HepG2 (cell line): ENCODE data around the gene GPC2. TPM values are rescaled to one million over a fixed set of nuclear protein-coding genes. Genes with fewer than 3 reads are reported as not detected.

ENCODE experiments used
- BORCS8-MEF2B ChIP-seq: sonication (generic); formaldehyde crosslinking; IDR thresholded peaks from 2 replicates; pipeline ENCODE4 v1.8.0; 2022; ENCODE audit warnings: mild to moderate bottlenecking, missing genetic modification reagents
- CENPBD1 ChIP-seq: sonication (generic); formaldehyde crosslinking; IDR thresholded peaks from 2 replicates; pipeline ENCODE4 v1.8.0; 2022; ENCODE audit warnings: missing genetic modification reagents, low read depth, mild to moderate bottlenecking, borderline replicate concordance
- DDIT3 ChIP-seq: sonication (generic); formaldehyde crosslinking; IDR thresholded peaks from 2 replicates; pipeline ENCODE4 v1.4.0; 2020; ENCODE audit warnings: mild to moderate bottlenecking, missing genetic modification reagents
- ELF4 ChIP-seq: sonication (generic); formaldehyde crosslinking; IDR thresholded peaks from 2 replicates; pipeline ENCODE4 v1.5.0; 2020; ENCODE audit warnings: missing genetic modification reagents, mild to moderate bottlenecking, moderate library complexity, borderline replicate concordance
- GATAD1 ChIP-seq: IDR thresholded peaks from 2 replicates; pipeline ENCODE4 v1.6.1; 2016; ENCODE audit warnings: missing genetic modification reagents, missing compliant biosample characterization
- KLF15 ChIP-seq: sonication (generic); formaldehyde crosslinking; IDR thresholded peaks from 2 replicates; pipeline ENCODE4 v1.8.1; 2023; ENCODE audit warnings: borderline replicate concordance, mild to moderate bottlenecking, inconsistent platforms, missing genetic modification reagents, mixed read lengths
- MEIS1 ChIP-seq: sonication (generic); formaldehyde crosslinking; IDR thresholded peaks from 2 replicates; pipeline ENCODE4 v1.9.0; 2021; ENCODE audit warnings: mild to moderate bottlenecking, missing genetic modification reagents, moderate library complexity, borderline replicate concordance
- NPAS2 ChIP-seq: sonication (generic); formaldehyde crosslinking; IDR thresholded peaks from 2 replicates; pipeline ENCODE4 v1.8.0; 2022; ENCODE audit warnings: mild to moderate bottlenecking, missing genetic modification reagents, borderline replicate concordance
- TEF ChIP-seq: sonication (generic); formaldehyde crosslinking; IDR thresholded peaks from 2 replicates; pipeline ENCODE4 v1.5.0; 2020; ENCODE audit warnings: missing genetic modification reagents
- THAP11 ChIP-seq: IDR thresholded peaks from 2 replicates; pipeline ENCODE4 v1.6.1; 2016; ENCODE audit warnings: missing biosample characterization, missing genetic modification reagents
- U2AF2 ChIP-seq: fragments of 200-400 bp; formaldehyde crosslinking; IDR thresholded peaks from 2 replicates; pipeline ENCODE4 v1.6.1; 2017; ENCODE audit warnings: low read depth, mild to moderate bottlenecking, low read length
- ZBTB10 ChIP-seq: sonication (generic); formaldehyde crosslinking; IDR thresholded peaks from 2 replicates; pipeline ENCODE4 v1.4.0; 2020; ENCODE audit warnings: missing genetic modification reagents, borderline replicate concordance
- ZBTB38 ChIP-seq: sonication (generic); formaldehyde crosslinking; IDR thresholded peaks from 2 replicates; pipeline ENCODE4 v1.5.1; 2020; ENCODE audit warnings: mild to moderate bottlenecking, missing genetic modification reagents
- ZFP41 ChIP-seq: sonication (generic); formaldehyde crosslinking; IDR thresholded peaks from 2 replicates; pipeline ENCODE4 v1.4.0; 2020; ENCODE audit warnings: mild to moderate bottlenecking, missing genetic modification reagents, borderline replicate concordance
- ZFP82 ChIP-seq: sonication (generic); formaldehyde crosslinking; IDR thresholded peaks from 2 replicates; pipeline ENCODE4 v1.5.1; 2020; ENCODE audit warnings: mild to moderate bottlenecking, missing genetic modification reagents, borderline replicate concordance
- ZMAT3 ChIP-seq: sonication (generic); formaldehyde crosslinking; conservative IDR thresholded peaks from 2 replicates; pipeline ENCODE4 v1.7.0; 2021; ENCODE audit warnings: missing genetic modification reagents
- ZNF230 ChIP-seq: sonication (generic); formaldehyde crosslinking; IDR thresholded peaks from 2 replicates; pipeline ENCODE4 v1.4.0; 2020; ENCODE audit warnings: mild to moderate bottlenecking, missing genetic modification reagents
- ZNF451 ChIP-seq: sonication (generic); formaldehyde crosslinking; IDR thresholded peaks from 2 replicates; pipeline ENCODE4 v1.5.0; 2020; ENCODE audit warnings: mild to moderate bottlenecking, missing genetic modification reagents
- ZNF773 ChIP-seq: sonication (generic); formaldehyde crosslinking; IDR thresholded peaks from 2 replicates; pipeline ENCODE4 v1.4.0; 2020; ENCODE audit warnings: missing genetic modification reagents, borderline replicate concordance
- ZNF782 ChIP-seq: sonication (generic); formaldehyde crosslinking; IDR thresholded peaks from 2 replicates; pipeline ENCODE4 v1.4.0; 2020; ENCODE audit warnings: missing genetic modification reagents, mild to moderate bottlenecking, borderline replicate concordance
- ZNF841 ChIP-seq: sonication (generic); formaldehyde crosslinking; IDR thresholded peaks from 2 replicates; pipeline ENCODE4 v1.8.1; 2023; ENCODE audit warnings: missing genetic modification reagents, borderline replicate concordance
- ZSCAN20 ChIP-seq: sonication (generic); formaldehyde crosslinking; IDR thresholded peaks from 2 replicates; pipeline ENCODE4 v1.4.0; 2020; ENCODE audit warnings: missing genetic modification reagents, mild to moderate bottlenecking, borderline replicate concordance
- ZUFSP ChIP-seq: sonication (generic); formaldehyde crosslinking; IDR thresholded peaks from 2 replicates; pipeline ENCODE4 v1.9.0; 2021; ENCODE audit warnings: missing genetic modification reagents, mild to moderate bottlenecking, borderline replicate concordance
- polyA plus RNA-seq, 8 experiments: library from polyadenylated mRNA; depleted of rRNA in 3 of 8; stranded (reverse) in 7 of 8; unstranded in 1 of 8; fragments of >200 nt; fragmentation: Illumina TruSeq in 4 of 8; extraction: Trizol in 4 of 8; gene quantifications; 2 replicates each; pipeline versions ENCODE4 v1.2.1 to v1.2.3, GENCODE V29; 2011 to 2016; ENCODE audit warnings: low read depth in 4 of 8, missing spikeins in 1 of 8, mixed read lengths in 1 of 8; ENCODE audit not compliant: insufficient read depth in 1 of 8
- total RNA-seq, 5 experiments: library from RNA; depleted of rRNA; stranded (reverse); fragments of >200 nt; fragmentation: Illumina TruSeq; extraction: Trizol; gene quantifications; 2 replicates each; pipeline ENCODE4 v1.2.3, GENCODE V29; 2016; ENCODE audit warnings: low read depth in 1 of 5

Gene GPC2
- total and polyA plus RNA-seq, 2 of the 13 experiments (the other 11 are each of a cell fraction or from before 2014, with no cell fraction given) = 0.64 to 0.78 TPM

- TF ChIP-seq NPAS2 (CRISPR knock-in tag) (no peak), ZBTB10 (CRISPR knock-in tag) (no peak), KLF15 (CRISPR knock-in tag) (no peak), MEIS1 (no peak; the same call in none of the 2 replicates), ZMAT3 (CRISPR knock-in tag) (no peak), DDIT3 (CRISPR knock-in tag) (no peak), THAP11 (CRISPR knock-in tag) (peak; percentile 86), TEF (CRISPR knock-in tag) (no peak), ZFP82 (CRISPR knock-in tag) (peak; percentile 68; the same call in 1 of the 2 replicates), ZBTB38 (CRISPR knock-in tag) (0 out of 2 replicates have a peak, but pooled peaks have one; percentile 60), ZUFSP (CRISPR knock-in tag) (no peak), ZNF841 (CRISPR knock-in tag) (no peak), ZNF782 (CRISPR knock-in tag) (peak; percentile 45; the same call in 1 of the 2 replicates), ZNF451 (no peak), ZSCAN20 (CRISPR knock-in tag) (no peak; the same call in 1 of the 2 replicates), ZFP41 (CRISPR knock-in tag) (no peak), ELF4 (0 out of 2 replicates have a peak, but pooled peaks have one; percentile 18), BORCS8-MEF2B (CRISPR knock-in tag) (no peak), CENPBD1 (no peak), GATAD1 (CRISPR knock-in tag) (peak; percentile 82), ZNF773 (CRISPR knock-in tag) (no peak), U2AF2 (no peak), ZNF230 (CRISPR knock-in tag) (peak; percentile 84)
These were observed 18.7 kb downstream of the GPC2 start, which contains the start of gene TRAPPC14 (continued) for GRCh38 chr7:100158229-100159098.
